Measurements from ENCODE around the gene DARS2.
"Not testable (repeated sequence)": the region's sequence is repeated elsewhere in the genome, so short reads cannot be mapped to it uniquely, and the experiment has no call there.

DARS2 gene, protein sequence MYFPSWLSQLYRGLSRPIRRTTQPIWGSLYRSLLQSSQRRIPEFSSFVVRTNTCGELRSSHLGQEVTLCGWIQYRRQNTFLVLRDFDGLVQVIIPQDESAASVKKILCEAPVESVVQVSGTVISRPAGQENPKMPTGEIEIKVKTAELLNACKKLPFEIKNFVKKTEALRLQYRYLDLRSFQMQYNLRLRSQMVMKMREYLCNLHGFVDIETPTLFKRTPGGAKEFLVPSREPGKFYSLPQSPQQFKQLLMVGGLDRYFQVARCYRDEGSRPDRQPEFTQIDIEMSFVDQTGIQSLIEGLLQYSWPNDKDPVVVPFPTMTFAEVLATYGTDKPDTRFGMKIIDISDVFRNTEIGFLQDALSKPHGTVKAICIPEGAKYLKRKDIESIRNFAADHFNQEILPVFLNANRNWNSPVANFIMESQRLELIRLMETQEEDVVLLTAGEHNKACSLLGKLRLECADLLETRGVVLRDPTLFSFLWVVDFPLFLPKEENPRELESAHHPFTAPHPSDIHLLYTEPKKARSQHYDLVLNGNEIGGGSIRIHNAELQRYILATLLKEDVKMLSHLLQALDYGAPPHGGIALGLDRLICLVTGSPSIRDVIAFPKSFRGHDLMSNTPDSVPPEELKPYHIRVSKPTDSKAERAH

GRCh38 chr1:173824315-173825081 is at the start of gene DARS2, which contains the start of gene CENPL:
DARS2 (plus strand) TSS chr1:173824673; CDS start chr1:173825230, 557 bp downstream.
CENPL (minus strand) TSS chr1:173824883; CDS start chr1:173811299, 13,584 bp downstream.
- peaks cover 21% of the 10 kb centered on the region for H3K4me1 ChIP-seq
- peak; percentile 95 to 98 for DNase-seq (ENCODE audit: low spot score in 2 of 2)
- peak within 1 kb of the TSS; percentile 68 for H3K4me3 ChIP-seq
- H3K27me3 ChIP-seq (ENCODE audit: low read depth) = no peaks in the 10 kb centered on the region
- in situ Hi-C loops (cut with MboI; ENCODE audit: low sequenced_read_pairs) = loop anchor here (10.0 kb wide), 1 partner anchor 400 kb away; no protein-coding TSS in a partner anchor
- H3K9me3 ChIP-seq = no peaks in the 10 kb centered on the region
- peaks cover 28% of the 10 kb centered on the region for H3K36me3 ChIP-seq (replicated peaks)

- H3K9me3 ChIP-seq = no peaks in the 10 kb centered on the region
- in situ Hi-C loops (cut with MboI; ENCODE audit: low sequenced_read_pairs) = loop anchor here (25.0 kb wide), 1 partner anchor 1038 kb away; no protein-coding TSS in a partner anchor
- H3K36me3 ChIP-seq (replicated peaks) = peaks cover 14% of the 10 kb centered on the region
- H3K4me3 ChIP-seq = no peak overlapping the region
- no peak for DNase-seq (ENCODE audit: low spot score in 2 of 2)
- no peaks in the 10 kb centered on the region for H3K27me3 ChIP-seq (ENCODE audit: low read depth)
- no peaks in the 10 kb centered on the region for H3K4me1 ChIP-seq
Measured at GRCh38 chr1:173775578-173776226, 48.8 kb upstream of the DARS2 start.

DNA sequence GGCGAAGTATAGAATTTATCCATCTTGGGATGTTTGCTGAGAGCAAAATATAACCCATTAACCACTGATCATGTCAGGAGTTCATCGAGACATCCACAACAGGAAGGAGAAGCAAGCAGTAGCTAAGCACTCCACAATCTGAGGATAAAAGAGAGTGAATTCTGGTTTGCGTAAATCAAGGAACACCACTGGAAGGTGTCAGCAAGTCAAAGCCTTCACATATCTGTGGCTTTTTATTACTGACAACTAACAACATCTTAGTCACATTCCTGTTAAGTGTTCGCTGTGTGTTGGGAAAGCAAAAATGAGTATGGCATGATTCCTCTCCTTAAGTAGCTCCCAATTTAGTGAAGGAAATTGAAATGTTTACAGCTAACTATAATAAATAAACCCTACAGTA is 44.5 kb upstream of the DARS2 start:
- Histone ChIP-seq H3K9me3 (no peaks in the 10 kb centered on the region), H3K27me3 (ENCODE audit: low read depth) (no peaks in the 10 kb centered on the region), H3K4me1 (no peaks in the 10 kb centered on the region), H3K4me3 (no peak overlapping the region), H3K36me3 (replicated peaks) (peaks cover 30% of the 10 kb centered on the region)
- in situ Hi-C loops (cut with MboI; ENCODE audit: low sequenced_read_pairs) = loop anchor here (25.0 kb wide), 1 partner anchor 1043 kb away; no protein-coding TSS in a partner anchor
- DNase-seq (ENCODE audit: low spot score in 2 of 2) = no peak

- in situ Hi-C loops (cut with MboI; ENCODE audit: low sequenced_read_pairs) = loop anchor here (25.0 kb wide), 1 partner anchor 1048 kb away; no protein-coding TSS in a partner anchor
- no peak for DNase-seq (ENCODE audit: low spot score in 2 of 2)
- Histone ChIP-seq H3K4me3 (no peak overlapping the region), H3K9me3 (no peaks in the 10 kb centered on the region), H3K36me3 (replicated peaks) (peaks cover 22% of the 10 kb centered on the region), H3K27me3 (ENCODE audit: low read depth) (no peaks in the 10 kb centered on the region), H3K4me1 (no peaks in the 10 kb centered on the region)
Measured at GRCh38 chr1:173784997-173785396, 39.5 kb upstream of the DARS2 start.

DNA sequence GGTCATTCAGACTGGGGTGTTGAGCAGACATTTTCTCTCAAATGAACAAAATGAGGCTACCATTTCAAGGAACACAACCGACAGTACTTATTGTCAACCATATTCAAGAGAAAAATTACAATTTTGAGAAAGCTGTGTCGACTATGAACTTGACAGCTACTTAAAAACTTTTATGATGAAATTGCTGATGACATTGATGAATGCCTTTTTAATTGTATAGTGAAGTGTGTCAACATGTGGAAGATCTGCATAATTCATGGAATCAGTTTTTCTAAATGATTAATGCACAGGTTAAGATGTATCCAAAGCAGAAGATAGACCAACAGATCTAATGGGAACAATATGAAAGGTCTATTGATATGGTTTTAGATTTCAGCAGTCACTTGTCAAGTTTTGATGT is 34.6 kb upstream of the DARS2 start:
- H3K27me3 ChIP-seq (ENCODE audit: low read depth) = no peaks in the 10 kb centered on the region
- H3K4me1 ChIP-seq = no peaks in the 10 kb centered on the region
- in situ Hi-C loops (cut with MboI; ENCODE audit: low sequenced_read_pairs) = loop anchor here (25.0 kb wide), 1 partner anchor 1053 kb away; no protein-coding TSS in a partner anchor
- DNase-seq (ENCODE audit: low spot score in 2 of 2) = no peak
- H3K4me3 ChIP-seq = no peak overlapping the region
- H3K9me3 ChIP-seq = no peaks in the 10 kb centered on the region
- peaks cover 6% of the 10 kb centered on the region for H3K36me3 ChIP-seq (replicated peaks)

DNA sequence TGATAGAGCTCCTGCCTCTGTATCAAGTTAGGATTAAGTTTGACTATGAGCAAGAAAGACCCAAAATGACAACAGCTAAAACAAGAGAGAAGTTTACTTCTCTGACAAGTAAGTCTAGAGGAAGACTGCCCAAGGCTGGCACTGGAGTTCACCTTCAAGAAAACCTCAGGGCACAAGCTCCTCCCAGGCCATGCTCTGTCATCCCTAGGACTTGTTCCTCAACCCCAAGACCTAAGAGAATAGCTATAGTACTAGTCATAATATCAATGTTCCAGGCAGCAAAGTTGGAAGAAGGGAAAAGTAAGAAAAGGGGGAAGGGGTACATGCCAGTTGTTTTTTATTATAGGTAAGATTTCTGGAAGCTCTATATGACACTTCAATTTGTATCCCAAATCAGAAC is 26.4 kb upstream of the DARS2 start:
- Histone ChIP-seq H3K27me3 (ENCODE audit: low read depth) (no peaks in the 10 kb centered on the region), H3K9me3 (no peaks in the 10 kb centered on the region), H3K4me3 (no peak overlapping the region), H3K4me1 (no peaks in the 10 kb centered on the region), H3K36me3 (replicated peaks) (peaks cover 33% of the 10 kb centered on the region)
- no peak for DNase-seq (ENCODE audit: low spot score in 2 of 2)
- in situ Hi-C loops (cut with MboI; ENCODE audit: low sequenced_read_pairs) = loop anchor here (25.0 kb wide), 1 partner anchor 1061 kb away; no protein-coding TSS in a partner anchor

GRCh38 chr1:173799995-173800394 is 24.5 kb upstream of the DARS2 start:
- H3K27me3 ChIP-seq (ENCODE audit: low read depth); H3K4me3 ChIP-seq; H3K9me3 ChIP-seq; H3K4me1 ChIP-seq; DNase-seq (ENCODE audit: low spot score in 2 of 2): not testable (repeated sequence)
- H3K36me3 ChIP-seq (replicated peaks) = peaks cover 45% of the 10 kb centered on the region
- in situ Hi-C loops (cut with MboI; ENCODE audit: low sequenced_read_pairs) = loop anchor here (25.0 kb wide), 1 partner anchor 1063 kb away; no protein-coding TSS in a partner anchor

- no peak for DNase-seq (ENCODE audit: low spot score in 2 of 2)
- peaks cover 55% of the 10 kb centered on the region for H3K36me3 ChIP-seq (replicated peaks)
- no peaks in the 10 kb centered on the region for H3K27me3 ChIP-seq (ENCODE audit: low read depth)
- no peaks in the 10 kb centered on the region for H3K9me3 ChIP-seq
- H3K4me3 ChIP-seq = no peak overlapping the region
- H3K4me1 ChIP-seq = no peaks in the 10 kb centered on the region
- in situ Hi-C loops (cut with MboI; ENCODE audit: low sequenced_read_pairs) = no loop called here
Measured at GRCh38 chr1:173802961-173803360, 21.5 kb upstream of the DARS2 start.

DNA sequence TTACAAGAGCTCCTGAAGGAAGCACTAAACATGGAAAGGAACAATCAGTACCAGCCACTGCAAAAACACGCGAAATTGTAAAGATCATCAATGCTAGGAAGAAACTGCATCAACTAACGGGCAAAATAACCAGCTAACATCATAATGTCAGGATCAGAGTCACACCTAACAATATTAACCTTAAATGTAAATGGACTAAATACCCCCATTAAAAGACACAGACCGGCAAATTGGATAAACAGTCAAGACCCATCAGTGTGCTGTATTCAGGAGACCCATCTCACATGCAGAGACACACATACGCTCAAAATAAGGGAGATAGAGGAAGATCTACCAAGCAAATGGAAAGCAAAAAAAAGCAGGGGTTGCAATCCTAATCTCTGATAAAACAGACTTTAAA is 10.8 kb upstream of the DARS2 start:
- DNase-seq (ENCODE audit: low spot score in 2 of 2); in situ Hi-C loops (cut with MboI; ENCODE audit: low sequenced_read_pairs); H3K27me3 ChIP-seq (ENCODE audit: low read depth); H3K4me3 ChIP-seq; H3K4me1 ChIP-seq; H3K9me3 ChIP-seq: not testable (repeated sequence)
- H3K36me3 ChIP-seq (replicated peaks) = peaks cover 32% of the 10 kb centered on the region

DNA sequence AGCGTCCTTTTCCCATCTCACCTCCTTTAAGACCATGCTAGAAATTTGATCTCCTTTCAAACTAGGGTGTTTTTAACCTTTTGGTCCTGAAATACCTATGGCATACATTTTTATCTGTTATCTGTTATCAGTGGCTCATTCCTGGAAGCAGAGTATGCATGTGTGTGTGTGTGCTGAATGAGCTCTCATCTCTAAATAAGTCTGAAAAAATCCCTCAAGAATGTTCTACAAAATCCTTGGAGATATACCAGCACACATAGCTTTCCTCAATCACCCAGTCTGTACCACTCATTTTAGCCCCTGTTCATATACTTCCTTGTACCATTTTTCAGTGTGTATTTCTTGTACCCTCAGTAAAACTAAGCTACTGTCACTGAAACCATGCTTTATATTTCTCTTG is 6.0 kb upstream of the DARS2 start:
- in situ Hi-C loops (cut with MboI; ENCODE audit: low sequenced_read_pairs) = no loop called here
- H3K36me3 ChIP-seq (replicated peaks) = peaks cover 37% of the 10 kb centered on the region
- no peak for DNase-seq (ENCODE audit: low spot score in 2 of 2)
- no peaks in the 10 kb centered on the region for H3K27me3 ChIP-seq (ENCODE audit: low read depth)
- peaks cover 18% of the 10 kb centered on the region for H3K4me1 ChIP-seq
- H3K4me3 ChIP-seq = no peak overlapping the region
- no peaks in the 10 kb centered on the region for H3K9me3 ChIP-seq

- H3K27me3 ChIP-seq (ENCODE audit: low read depth) = no peaks in the 10 kb centered on the region
- peaks cover 37% of the 10 kb centered on the region for H3K36me3 ChIP-seq (replicated peaks)
- DNase-seq (ENCODE audit: low spot score in 2 of 2) = no peak
- H3K4me3 ChIP-seq = no peak overlapping the region
- H3K4me1 ChIP-seq = peaks cover 18% of the 10 kb centered on the region
- H3K9me3 ChIP-seq = no peaks in the 10 kb centered on the region
- in situ Hi-C loops (cut with MboI; ENCODE audit: low sequenced_read_pairs) = loop anchor here (10.0 kb wide), 1 partner anchor 397 kb away; no protein-coding TSS in a partner anchor
Measured at GRCh38 chr1:173821680-173822079, 2.8 kb upstream of the DARS2 start.

- peaks cover 21% of the 10 kb centered on the region for H3K4me1 ChIP-seq
- in situ Hi-C loops (cut with MboI; ENCODE audit: low sequenced_read_pairs) = loop anchor here (10.0 kb wide), 1 partner anchor 399 kb away; no protein-coding TSS in a partner anchor
- H3K36me3 ChIP-seq (replicated peaks) = peaks cover 26% of the 10 kb centered on the region
- peak overlapping the region; percentile 68 for H3K4me3 ChIP-seq
- no peak for DNase-seq (ENCODE audit: low spot score in 2 of 2)
- H3K27me3 ChIP-seq (ENCODE audit: low read depth) = no peaks in the 10 kb centered on the region
- H3K9me3 ChIP-seq = no peaks in the 10 kb centered on the region
Measured at GRCh38 chr1:173823781-173824314, 625 bp upstream of the DARS2 start.

DNA sequence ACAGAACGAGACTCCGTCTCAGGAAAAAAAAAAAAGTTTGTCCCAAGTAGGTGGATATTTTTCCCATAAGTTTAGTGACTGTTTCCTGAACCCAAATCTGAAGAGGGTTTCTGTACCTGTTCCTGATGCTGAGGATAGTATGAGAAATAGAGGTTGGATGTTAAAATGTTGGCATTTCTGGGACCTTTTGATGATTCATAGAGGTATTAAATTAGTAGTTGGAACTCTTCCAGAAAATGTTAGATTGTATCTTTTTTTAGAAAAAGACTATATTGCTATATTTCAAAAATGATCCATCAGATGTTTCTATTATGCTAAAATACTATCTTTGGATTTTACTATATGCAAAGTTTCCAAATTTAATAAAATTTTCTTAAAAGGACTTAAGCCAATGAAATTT is 3.1 kb downstream of the DARS2 start:
- Histone ChIP-seq H3K4me3 (no peak overlapping the region), H3K9me3 (no peaks in the 10 kb centered on the region), H3K27me3 (ENCODE audit: low read depth) (no peaks in the 10 kb centered on the region), H3K36me3 (replicated peaks) (peaks cover 24% of the 10 kb centered on the region), H3K4me1 (peaks cover 17% of the 10 kb centered on the region)
- in situ Hi-C loops (cut with MboI; ENCODE audit: low sequenced_read_pairs) = loop anchor here (10.0 kb wide), 1 partner anchor 403 kb away; no protein-coding TSS in a partner anchor
- no peak for DNase-seq (ENCODE audit: low spot score in 2 of 2)

All from HAP-1 (cell line).